Ovary (tissue), 10 donors: ENCODE data around the gene MTHFD2. TPM values are rescaled to one million over a fixed set of nuclear protein-coding genes. Genes with fewer than 3 reads are reported as not detected.
A peak's percentile ranks its signal among the peaks of the same experiment; 100 is the strongest.

Experiments
- DNase-seq, 5 donors: peaks; one replicate each; pipeline ENCODE4 v3.0.0-alpha.2; 2019 to 2020
- H3K27ac ChIP-seq, 2 donors: fragments of 200-600 bp; one replicate each; pipeline versions ENCODE4 v1.5.1 to v1.8.0; 2019 to 2022
- H3K27me3 ChIP-seq: fragments of 200-600 bp; one replicate; pipeline ENCODE4 v1.8.0; 2022
- H3K36me3 ChIP-seq: fragments of 200-600 bp; sonication (generic); one replicate; pipeline ENCODE4 v1.5.1; 2019
- H3K4me1 ChIP-seq: one replicate; pipeline ENCODE4 v1.8.1; 2013; ENCODE audit warnings: mild to moderate bottlenecking, moderate library complexity; ENCODE audit not compliant: insufficient read depth
- H3K4me3 ChIP-seq: fragments of 200-600 bp; sonication (generic); one replicate; pipeline ENCODE4 v1.5.1; 2017
- H3K9me3 ChIP-seq, 2 donors: fragments of 200-600 bp in 1 of 2; sonication (generic) in 1 of 2; one replicate each; pipeline versions ENCODE4 v1.5.1 to v1.8.1; 2013 to 2019; ENCODE audit warnings: mild to moderate bottlenecking in 1 of 2, moderate library complexity in 1 of 2
- CTCF ChIP-seq, 3 donors: fragments of 450-650 bp in 2 of 3; fragments of 200-600 bp in 1 of 3; IDR thresholded peaks; one replicate each; pipeline versions ENCODE4 v1.5.1 to v1.8.0; 2016 to 2022; ENCODE audit warnings: antibody characterized with exemption in 3 of 3, mild to moderate bottlenecking in 1 of 3
- EP300 ChIP-seq: sonication (generic); formaldehyde crosslinking; IDR thresholded peaks from one replicate; pipeline ENCODE4 v1.6.1; 2017; ENCODE audit warnings: antibody characterized with exemption
- POLR2A ChIP-seq: fragments of 450-650 bp; IDR thresholded peaks from one replicate; pipeline ENCODE4 v1.6.1; 2017; ENCODE audit warnings: antibody characterized with exemption, mild to moderate bottlenecking, moderate library complexity
- WGBS, 3 donors: extraction: QIAGEN DNeasy Blood & Tissue Kit in 1 of 3; methylation state at CpG; one replicate each; pipeline versions ENCODE4 v1.1.5 to v1.1.7; 2013 to 2017; 5-methylcytosine and 5-hydroxymethylcytosine counted together
- intact Hi-C, 4 donors: fragments of 100-400 bp; cut with DNase I; formaldehyde crosslinking; loops; one replicate each; pipeline versions ENCODE4 v1.11.0 to v1.15.1; 2022 to 2023
- long read RNA-seq, 3 donors: library from polyadenylated mRNA in 2 of 3; unstranded in 2 of 3; transcript quantifications; one replicate each; pipeline ENCODE4 v2.0.0 and lab custom pipeline, GENCODE V29; 2021 to 2026
- polyA plus RNA-seq, 2 donors: library from polyadenylated mRNA; stranded (reverse); fragments of 200-250 nt in 1 of 2; fragments of 350-450 nt in 1 of 2; fragmentation: Illumina TruSeq in 1 of 2; extraction: RNeasy Lipid Tissue Mini Kit (QIAGEN cat#74804) in 1 of 2; gene quantifications; one replicate each; pipeline ENCODE4 v1.2.3, GENCODE V29; 2013 to 2014
- total RNA-seq, 7 donors: library from RNA; depleted of rRNA in 2 of 7; stranded (reverse); fragments of >200 nt in 2 of 7; fragmentation: NEBNext Ultra II Directional in 3 of 7; extraction: Animal tissue kit (Norgen Biotek cat#: 25700) in 3 of 7; gene quantifications; one replicate each; pipeline versions ENCODE4 v1.1.0 to v1.2.4, GENCODE V29; 2016 to 2023
- donor health status: DM: no; HTN: no; CAD: no; lungs with moderate emphysema.
- donor health status: DM: no; HTN: no; CAD: no.
- donor health status: Bipolar disorder and iron deficiency.
- donor health status: DM: yes; HTN: yes; CAD: no.
- donor health status: DM: no; HTN: no; CAD: no.
- donor health status: DM: yes; HTN: yes; CAD: no.

Gene MTHFD2
- total RNA-seq (100 to 1,000 TPM in 1 of 7 donors, 10 to 100 TPM in 5, 1 to 10 TPM in 1; 6.5 to 229 (median 20.4) TPM), polyA plus RNA-seq (10 to 100 TPM; 23.4 to 60.4 TPM)
- long read RNA-seq, donor 1, full-length matches to known transcripts = 167 of 192 reads
- long read RNA-seq, donor 1, partial matches to known transcripts = 2 of 192 reads
- long read RNA-seq, donor 1, other reads (novel, unspliced or antisense) = 23 of 192 reads
- long read RNA-seq, donor 2, full-length matches to known transcripts = 33 of 56 reads
- long read RNA-seq, donor 2, partial matches to known transcripts = 23 of 56 reads
- long read RNA-seq, donor 2, other reads (novel, unspliced or antisense) = 0 of 56 reads
- long read RNA-seq, donor 3, full-length matches to known transcripts = 53 of 64 reads
- long read RNA-seq, donor 3, partial matches to known transcripts = 0 of 64 reads
- long read RNA-seq, donor 3, other reads (novel, unspliced or antisense) = 11 of 64 reads

GRCh38 chr2:74198461-74199274, at the start of gene MTHFD2:
TSS of gene MTHFD2 (plus strand) at chr2:74198615. CDS start at chr2:74198642, 27 bp downstream.
- Histone ChIP-seq H3K4me3 (peak within 1 kb of the TSS; percentile 64), H3K9me3 (no peaks in the 10 kb centered on the region), H3K27ac (peak within 1 kb of the TSS; percentile 3 to 54), H3K27me3 (no peaks in the 10 kb centered on the region), H3K36me3 (no peaks in the 10 kb centered on the region), H3K4me1 (peaks cover 8% of the 10 kb centered on the region)
- peak; percentile 45 for TF ChIP-seq POLR2A
- TF ChIP-seq EP300 = no peak
- peak; percentile 61 to 72 (median 68) for TF ChIP-seq CTCF (IDR thresholded peaks at IDR 0.05)
- intact Hi-C loops = no loop called here
- DNase-seq = peak; percentile 76 to 89 (median 82)
- 0 to 1% (median 0%) methylated on average over 49 to 96 of the region's 96 CpGs for WGBS, 3 donors

DNA sequence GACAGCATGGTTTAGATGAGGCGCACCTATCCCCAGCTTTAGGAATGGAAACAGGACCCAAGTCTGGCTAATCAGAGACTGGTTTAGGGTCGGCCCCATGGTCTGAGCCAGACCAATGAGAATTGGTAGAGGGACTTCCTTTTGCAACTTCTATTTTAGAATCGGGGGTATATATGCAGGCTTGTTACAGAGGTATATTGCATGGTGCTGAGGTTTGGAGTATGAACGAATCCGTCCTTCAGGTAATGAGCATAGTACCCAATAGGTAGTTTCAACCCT, 49.2 kb upstream of the MTHFD2 start:
- Histone ChIP-seq H3K9me3 (no peaks in the 10 kb centered on the region), H3K27me3 (no peaks in the 10 kb centered on the region), H3K4me1 (peaks cover 8% of the 10 kb centered on the region), H3K4me3 (no peak overlapping the region), H3K27ac (no peak overlapping the region), H3K36me3 (no peaks in the 10 kb centered on the region)
- 87% methylated on average over 5 of the region's 5 CpGs for WGBS, 3 donors
- TF ChIP-seq EP300 (no peak), POLR2A (no peak), CTCF (IDR thresholded peaks at IDR 0.05) (no peak)
- DNase-seq = no peak
- intact Hi-C loops = loop anchor here in 1 of 4 donors (5.0 to 10.0 kb wide), 2 partner anchors 106 to 183 kb away; no protein-coding TSS in a partner anchor

DNA sequence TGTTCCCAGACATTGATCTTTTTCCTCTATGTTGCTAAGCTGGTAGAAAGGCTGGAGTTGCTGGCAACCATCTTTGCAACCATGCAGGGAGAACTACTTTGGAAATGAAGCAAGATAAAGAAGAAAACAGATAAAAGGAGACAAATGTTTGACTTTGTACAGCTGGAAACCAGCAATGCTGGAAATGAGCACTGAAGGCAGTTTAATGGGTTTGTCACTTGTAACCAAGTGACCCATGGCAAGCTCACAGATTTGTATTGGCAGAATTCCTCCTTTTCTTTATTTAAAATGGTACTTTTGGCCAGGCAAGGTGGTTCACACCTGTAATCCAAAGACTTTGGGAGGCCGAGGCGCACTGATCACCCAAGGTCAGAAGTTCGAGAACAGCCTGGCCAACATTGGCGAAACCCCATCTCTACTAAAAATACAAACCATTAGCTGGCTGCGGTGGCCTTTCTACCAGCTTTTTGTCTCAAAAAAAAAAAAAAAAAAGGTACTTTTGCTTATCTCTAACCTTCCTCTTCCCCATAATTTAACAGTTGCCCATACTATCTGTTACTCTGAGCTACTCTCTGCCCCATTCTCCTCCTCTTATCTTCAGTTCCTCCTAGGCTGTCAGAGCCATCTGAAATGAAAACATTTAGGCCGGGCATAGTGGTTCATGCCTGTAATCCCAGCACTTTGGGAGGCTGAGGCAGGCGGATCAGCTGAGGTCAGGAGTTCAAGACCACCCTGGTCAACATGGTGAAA, 48.7 kb upstream of the MTHFD2 start:
- Histone ChIP-seq H3K36me3 (no peaks in the 10 kb centered on the region), H3K27me3 (no peaks in the 10 kb centered on the region), H3K27ac (no peak overlapping the region), H3K4me1 (peaks cover 8% of the 10 kb centered on the region), H3K9me3 (no peaks in the 10 kb centered on the region), H3K4me3 (no peak overlapping the region)
- WGBS, 3 donors = 77 to 87% (median 82%) methylated on average over 7 of the region's 7 CpGs
- intact Hi-C loops = loop anchor here in 1 of 4 donors (5.0 to 10.0 kb wide), 2 partner anchors 105 to 183 kb away; no protein-coding TSS in a partner anchor
- no peak for DNase-seq
- TF ChIP-seq EP300 = no peak
- no peak for TF ChIP-seq CTCF (IDR thresholded peaks at IDR 0.05)
- TF ChIP-seq POLR2A = no peak

DNA sequence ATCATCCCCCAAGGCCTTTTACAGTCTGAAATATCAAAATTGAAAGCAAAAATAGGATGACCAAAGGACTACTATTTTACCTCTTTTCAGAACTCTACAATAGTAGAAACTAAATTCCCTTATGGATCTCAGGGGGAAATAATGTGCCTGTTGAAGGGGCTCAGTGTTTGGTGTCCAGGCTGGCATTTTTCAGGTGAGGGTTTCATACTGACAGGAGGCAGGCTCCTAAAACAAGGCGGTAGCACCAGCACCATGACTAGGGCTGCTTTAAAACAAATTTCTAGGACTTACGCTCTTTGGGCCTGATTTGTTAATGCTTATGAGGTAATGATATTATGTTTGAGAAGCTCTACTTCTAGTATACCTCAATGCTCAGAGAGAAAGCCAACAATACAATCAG, 45.5 kb upstream of the MTHFD2 start:
- no peaks in the 10 kb centered on the region for H3K9me3 ChIP-seq
- WGBS, 3 donors = 93 to 98% (median 98%) methylated on average over 2 of the region's 2 CpGs
- H3K4me3 ChIP-seq = no peak overlapping the region
- H3K27me3 ChIP-seq = no peaks in the 10 kb centered on the region
- H3K27ac ChIP-seq = no peak overlapping the region
- no peak for TF ChIP-seq POLR2A
- TF ChIP-seq CTCF (IDR thresholded peaks at IDR 0.05) = no peak
- TF ChIP-seq EP300 = no peak
- H3K36me3 ChIP-seq = no peaks in the 10 kb centered on the region
- DNase-seq = no peak
- H3K4me1 ChIP-seq = no peaks in the 10 kb centered on the region
- intact Hi-C loops = no loop called here
